Tibial nerve (tissue), 4 donors: ENCODE data around the gene WDR72.

Experiments
- EP300 ChIP-seq, 2 donors: sonication (generic); formaldehyde crosslinking; IDR thresholded peaks; one replicate each; pipeline ENCODE4 v1.6.1; 2017; ENCODE audit warnings: antibody characterized with exemption in 2 of 2, mild to moderate bottlenecking in 1 of 2
- POLR2A ChIP-seq, 2 donors: fragments of 450-650 bp; IDR thresholded peaks; one replicate each; pipeline ENCODE4 v1.6.1; 2017; ENCODE audit warnings: antibody characterized with exemption in 2 of 2, mild to moderate bottlenecking in 2 of 2, moderate library complexity in 2 of 2
- TF ChIP-seq, protein P1 (sequence below), 5 experiments: fragments of 200-600 bp in 3 of 5; fragments of 450-650 bp in 2 of 5; sonication (generic) in 3 of 5; IDR thresholded peaks; one replicate each; pipeline ENCODE4 v1.5.1; 2016 to 2019; ENCODE audit warnings: antibody characterized with exemption in 5 of 5, mild to moderate bottlenecking in 3 of 5, moderate library complexity in 2 of 5

DNA sequence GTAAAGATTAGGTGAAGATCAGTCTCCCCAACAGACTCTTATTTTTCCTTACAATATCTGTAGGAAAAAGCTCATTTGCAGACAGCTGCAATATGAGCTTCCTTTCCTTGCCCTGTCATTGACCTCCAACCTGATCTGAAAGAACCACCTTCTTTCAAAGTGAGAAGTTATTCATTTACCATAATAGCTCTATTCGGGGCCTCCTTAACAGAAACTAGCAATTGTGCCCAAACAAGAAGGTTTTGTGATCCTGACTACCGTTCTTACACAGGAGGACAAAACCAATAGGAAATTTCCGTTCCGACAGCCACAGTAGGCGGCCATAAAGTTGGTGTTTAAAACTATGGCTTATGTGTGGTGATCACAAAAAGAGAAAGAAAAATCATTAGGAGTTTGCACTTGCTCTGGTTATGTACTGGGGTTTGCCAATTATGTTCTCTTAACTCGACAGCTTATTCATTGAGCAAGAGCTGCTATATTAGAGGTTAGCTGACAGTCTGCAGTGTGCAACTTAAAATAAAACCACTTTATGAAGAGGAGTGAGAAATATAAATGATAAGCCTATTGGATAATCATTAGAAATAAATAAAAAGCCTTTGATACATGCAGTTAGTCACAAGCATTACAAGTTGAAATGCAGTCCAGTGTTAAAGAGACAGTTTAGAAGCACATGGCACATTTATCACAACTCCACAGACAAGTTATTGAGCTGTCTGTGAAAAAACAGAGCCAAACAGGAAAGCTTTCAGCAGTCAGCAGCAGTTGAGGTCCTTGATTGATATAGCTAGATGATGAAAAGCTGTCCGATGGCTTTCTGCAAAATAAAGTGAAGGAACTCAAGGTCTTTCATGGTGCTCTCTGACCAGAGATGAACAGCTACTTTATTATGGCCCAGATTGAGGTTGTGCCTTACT is 199.8 kb downstream of the WDR72 start:
- TF ChIP-seq, protein P1, sequence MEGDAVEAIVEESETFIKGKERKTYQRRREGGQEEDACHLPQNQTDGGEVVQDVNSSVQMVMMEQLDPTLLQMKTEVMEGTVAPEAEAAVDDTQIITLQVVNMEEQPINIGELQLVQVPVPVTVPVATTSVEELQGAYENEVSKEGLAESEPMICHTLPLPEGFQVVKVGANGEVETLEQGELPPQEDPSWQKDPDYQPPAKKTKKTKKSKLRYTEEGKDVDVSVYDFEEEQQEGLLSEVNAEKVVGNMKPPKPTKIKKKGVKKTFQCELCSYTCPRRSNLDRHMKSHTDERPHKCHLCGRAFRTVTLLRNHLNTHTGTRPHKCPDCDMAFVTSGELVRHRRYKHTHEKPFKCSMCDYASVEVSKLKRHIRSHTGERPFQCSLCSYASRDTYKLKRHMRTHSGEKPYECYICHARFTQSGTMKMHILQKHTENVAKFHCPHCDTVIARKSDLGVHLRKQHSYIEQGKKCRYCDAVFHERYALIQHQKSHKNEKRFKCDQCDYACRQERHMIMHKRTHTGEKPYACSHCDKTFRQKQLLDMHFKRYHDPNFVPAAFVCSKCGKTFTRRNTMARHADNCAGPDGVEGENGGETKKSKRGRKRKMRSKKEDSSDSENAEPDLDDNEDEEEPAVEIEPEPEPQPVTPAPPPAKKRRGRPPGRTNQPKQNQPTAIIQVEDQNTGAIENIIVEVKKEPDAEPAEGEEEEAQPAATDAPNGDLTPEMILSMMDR (IDR thresholded peaks at IDR 0.05), result no peak
- TF ChIP-seq EP300 (IDR thresholded peaks at IDR 0.05), result no peak
- TF ChIP-seq POLR2A (IDR thresholded peaks at IDR 0.05), result no peak
